HEK293T (cell line): ENCODE results near the gene DBNDD2.

Experiments used
- CTCF ChIA-PET: fragments of 350-600 bp; formaldehyde crosslinking; extraction: SDS; loops from one replicate; lab custom pipeline; 2021; ENCODE audit warnings: antibody characterized with exemption, inconsistent platforms; lab: Yijun Ruan, JAX
- POLR2A ChIA-PET: fragments of 350-600 bp; formaldehyde crosslinking; extraction: SDS; loops from one replicate; lab custom pipeline; 2020; ENCODE audit warnings: antibody characterized with exemption, inconsistent platforms; lab: Yijun Ruan, JAX
- DNase-seq: peaks from one replicate; pipeline ENCODE4 v3.0.0; 2012; ENCODE audit warnings: mixed read lengths; ENCODE audit errors: extremely low spot score
- ARNT ChIP-seq: fragments of 450-650 bp; IDR thresholded peaks from 2 replicates; pipeline ENCODE4 v1.6.1; 2017; ENCODE audit warnings: mild to moderate bottlenecking
- BHLHE40 ChIP-seq: fragments of 450-650 bp; IDR thresholded peaks from 2 replicates; pipeline ENCODE4 v1.6.1; 2016; ENCODE audit warnings: mild to moderate bottlenecking, moderate library complexity, borderline replicate concordance
- CTBP1 ChIP-seq: fragments of 450-650 bp; IDR thresholded peaks from 2 replicates; pipeline ENCODE4 v1.6.1; 2016; ENCODE audit warnings: borderline replicate concordance
- ELF4 ChIP-seq: fragments of 450-650 bp; IDR thresholded peaks from 2 replicates; pipeline ENCODE4 v1.6.1; 2017; ENCODE audit warnings: antibody characterized with exemption
- FOXA1 ChIP-seq: fragments of 450-650 bp; IDR thresholded peaks from 2 replicates; pipeline ENCODE4 v1.6.1; 2016; ENCODE audit warnings: mild to moderate bottlenecking
- FOXK2 ChIP-seq: fragments of 450-650 bp; IDR thresholded peaks from 2 replicates; pipeline ENCODE4 v1.6.1; 2016; ENCODE audit warnings: mild to moderate bottlenecking
- FOXM1 ChIP-seq: fragments of 450-650 bp; IDR thresholded peaks from 2 replicates; pipeline ENCODE4 v1.6.1; 2017; ENCODE audit warnings: mild to moderate bottlenecking, borderline replicate concordance
- HDGF ChIP-seq: fragments of 450-650 bp; IDR thresholded peaks from 2 replicates; pipeline ENCODE4 v1.6.1; 2017; ENCODE audit warnings: antibody characterized with exemption, borderline replicate concordance
- L3MBTL2 ChIP-seq: fragments of 450-650 bp; conservative IDR thresholded peaks from 2 replicates; pipeline ENCODE4 v1.6.1; 2016; ENCODE audit warnings: mild to moderate bottlenecking
- LEF1 ChIP-seq: fragments of 450-650 bp; IDR thresholded peaks from 2 replicates; pipeline ENCODE4 v1.6.1; 2017; ENCODE audit warnings: mild to moderate bottlenecking, borderline replicate concordance
- NFRKB ChIP-seq: fragments of 450-650 bp; IDR thresholded peaks from 2 replicates; pipeline ENCODE4 v1.6.1; 2016; ENCODE audit warnings: mild to moderate bottlenecking, moderate library complexity
- SP1 ChIP-seq: fragments of 450-650 bp; IDR thresholded peaks from 2 replicates; pipeline ENCODE4 v1.6.1; 2017
- SUZ12 ChIP-seq: fragments of 450-650 bp; IDR thresholded peaks from 2 replicates; pipeline ENCODE4 v1.6.1; 2016; ENCODE audit warnings: mild to moderate bottlenecking
- TARDBP ChIP-seq: fragments of 450-650 bp; IDR thresholded peaks from 2 replicates; pipeline ENCODE4 v1.6.1; 2016
- ZNF384 ChIP-seq: fragments of 450-650 bp; IDR thresholded peaks from 2 replicates; pipeline ENCODE4 v1.6.1; 2016
- TF ChIP-seq, protein P1 (sequence below): fragments of 450-650 bp; IDR thresholded peaks from 2 replicates; pipeline ENCODE4 v1.6.1; 2016

The DBNDD2 gene

DNA sequence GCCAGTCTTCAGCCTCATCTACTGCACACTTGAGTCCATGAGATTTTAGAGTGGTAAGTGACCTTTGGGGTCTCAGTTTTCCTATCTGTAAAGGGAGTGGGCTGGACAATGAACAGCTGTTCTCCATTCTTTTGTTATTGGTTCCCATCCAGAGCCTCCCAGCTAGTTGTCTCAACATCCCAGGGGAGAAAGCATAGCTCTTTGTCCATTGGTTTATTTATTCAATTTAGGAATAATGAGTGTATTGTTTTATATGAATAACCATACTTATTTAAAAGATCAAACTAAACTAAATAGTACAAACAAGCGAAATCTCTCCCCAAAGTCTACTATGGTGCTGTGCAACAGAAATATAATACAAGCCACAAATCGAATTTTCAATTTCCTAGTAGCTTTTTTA lies 21.5 kb downstream of the DBNDD2 start:
- POLR2A ChIA-PET, result interaction anchor here (1.1 kb wide), 1 partner anchor 22 kb away, joined by 4 read pairs; no protein-coding TSS in a partner anchor
- no peak for DNase-seq
- CTCF ChIA-PET, result no interaction called here
- no peak for TF ChIP-seq HDGF
- TF ChIP-seq, protein P1, sequence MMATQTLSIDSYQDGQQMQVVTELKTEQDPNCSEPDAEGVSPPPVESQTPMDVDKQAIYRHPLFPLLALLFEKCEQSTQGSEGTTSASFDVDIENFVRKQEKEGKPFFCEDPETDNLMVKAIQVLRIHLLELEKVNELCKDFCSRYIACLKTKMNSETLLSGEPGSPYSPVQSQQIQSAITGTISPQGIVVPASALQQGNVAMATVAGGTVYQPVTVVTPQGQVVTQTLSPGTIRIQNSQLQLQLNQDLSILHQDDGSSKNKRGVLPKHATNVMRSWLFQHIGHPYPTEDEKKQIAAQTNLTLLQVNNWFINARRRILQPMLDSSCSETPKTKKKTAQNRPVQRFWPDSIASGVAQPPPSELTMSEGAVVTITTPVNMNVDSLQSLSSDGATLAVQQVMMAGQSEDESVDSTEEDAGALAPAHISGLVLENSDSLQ, result no peak
- TF ChIP-seq SUZ12, result no peak
- TF ChIP-seq ELF4, result no peak
- TF ChIP-seq SP1, result no peak
- TF ChIP-seq NFRKB, result no peak
- TF ChIP-seq FOXK2, result no peak
- no peak for TF ChIP-seq LEF1
- no peak for TF ChIP-seq L3MBTL2

- TF ChIP-seq CTBP1 (no peak), FOXK2 (no peak), BHLHE40 (no peak), ELF4 (no peak), L3MBTL2 (no peak), FOXM1 (no peak), NFRKB (no peak), TARDBP (no peak), HDGF (no peak), SP1 (no peak), SUZ12 (no peak), FOXA1 (no peak), ZNF384 (no peak)
- TF ChIP-seq, protein P1, result no peak
- no peak for DNase-seq
- CTCF ChIA-PET, result no interaction called here
- POLR2A ChIA-PET, result no interaction called here
Measured at GRCh38 chr20:45432294-45432693, 24.2 kb downstream of the DBNDD2 start.

- TF ChIP-seq FOXM1 (no peak), L3MBTL2 (no peak)
- no peak for DNase-seq
- ChIA-PET POLR2A (no interaction called here), CTCF (no interaction called here)
Measured at GRCh38 chr20:45433316-45433715, 25.2 kb downstream of the DBNDD2 start.

- no peak for DNase-seq
- CTCF ChIA-PET, result interaction anchor here (0.6 kb wide), 1 partner anchor 42 kb away, joined by 6 read pairs; no protein-coding TSS in a partner anchor
- TF ChIP-seq FOXK2 (no peak), FOXA1 (no peak), HDGF (no peak), TARDBP (no peak), L3MBTL2 (no peak), BHLHE40 (no peak), LEF1 (no peak), ARNT (no peak), FOXM1 (no peak), SP1 (no peak)
- TF ChIP-seq, protein P1, result no peak
- POLR2A ChIA-PET, result no interaction called here
Measured at GRCh38 chr20:45433976-45434375, 25.9 kb downstream of the DBNDD2 start.

- DNase-seq, result peak; percentile 85
- CTCF ChIA-PET, result interaction anchor here (0.5 to 5.2 kb wide), 17 partner anchors 8 to 334 kb away, joined by 3 to 56 read pairs (median 5); partner anchors contain the start of genes PIGT, SYS1 and WFDC11
- POLR2A ChIA-PET, result interaction anchor here (0.7 to 2.5 kb wide), 10 partner anchors 13 to 143 kb away, joined by 3 to 16 read pairs (median 3); partner anchors contain the start of genes PIGT and SYS1
- TF ChIP-seq SUZ12, result no peak
- TF ChIP-seq LEF1, result no peak
- TF ChIP-seq FOXK2, result no peak
- no peak for TF ChIP-seq ARNT
- TF ChIP-seq FOXA1, result no peak
- TF ChIP-seq, protein P1, result no peak
- no peak for TF ChIP-seq ZNF384
- no peak for TF ChIP-seq FOXM1
- no peak for TF ChIP-seq NFRKB
- TF ChIP-seq SP1, result no peak
- no peak for TF ChIP-seq HDGF
- no peak for TF ChIP-seq CTBP1
- TF ChIP-seq L3MBTL2, result no peak
- TF ChIP-seq ELF4, result no peak
- no peak for TF ChIP-seq TARDBP
Measured at GRCh38 chr20:45436732-45437485, 28.8 kb downstream of the DBNDD2 start.
